H1 (cell line): ENCODE results near the gene CD276. TPM values are rescaled to one million over a fixed set of nuclear protein-coding genes. Genes with fewer than 3 reads are reported as not detected.

ENCODE experiments used
- CTCF ChIA-PET: fragments of 300-600 bp; sonication (Branson Sonifier 250); formaldehyde crosslinking; loops from one replicate; lab custom pipeline; 2021; ENCODE audit not compliant: partially characterized antibody; lab: Charles Lee
- POLR2A ChIA-PET: fragments of 300-600 bp; sonication (Branson Sonifier 250); formaldehyde crosslinking; loops from one replicate; lab custom pipeline; 2021; ENCODE audit warnings: inconsistent platforms; ENCODE audit not compliant: partially characterized antibody; lab: Charles Lee
- DNase-seq, 2 experiments: peaks; one replicate each; pipeline versions ENCODE4 v3.0.0 to v3.0.0-alpha.2; 2010 to 2022; ENCODE audit warnings: low spot score in 2 of 2, low read depth in 1 of 2, mixed read lengths in 1 of 2
- FAIRE-seq: peaks from 2 replicates; lab custom pipeline; 2011; peaks lifted over from hg19 to GRCh38; lab: Jason Lieb, UNC
- H2AFZ ChIP-seq: 2 replicates; pipeline ENCODE4 v1.8.1; 2012; ENCODE audit warnings: low read length, inconsistent platforms
- H2AK5ac ChIP-seq: 2 replicates; pipeline ENCODE4 v1.6.1; 2013; ENCODE audit warnings: low read depth, low read length
- H2BK120ac ChIP-seq: replicated peaks from 2 replicates; pipeline ENCODE3; 2013; ENCODE audit warnings: low read depth, low read length, inconsistent platforms
- H2BK12ac ChIP-seq: 2 replicates; pipeline ENCODE4 v1.6.1; 2013; ENCODE audit warnings: low read depth, low read length
- H2BK15ac ChIP-seq: 2 replicates; pipeline ENCODE4 v1.6.1; 2013; ENCODE audit warnings: low read length
- H2BK20ac ChIP-seq: 2 replicates; pipeline ENCODE4 v1.6.1; 2013; ENCODE audit warnings: low read length
- H2BK5ac ChIP-seq: 2 replicates; pipeline ENCODE4 v1.6.1; 2013; ENCODE audit warnings: low read depth, low read length
- H3K14ac ChIP-seq: 2 replicates; pipeline ENCODE4 v1.6.1; 2013; ENCODE audit warnings: inconsistent platforms; ENCODE audit not compliant: insufficient read length
- H3K18ac ChIP-seq: 2 replicates; pipeline ENCODE4 v1.6.1; 2013; ENCODE audit warnings: low read length; ENCODE audit errors: extremely low read depth
- H3K23ac ChIP-seq: 2 replicates; pipeline ENCODE4 v1.6.1; 2013; ENCODE audit warnings: inconsistent platforms; ENCODE audit not compliant: insufficient read length
- H3K23me2 ChIP-seq: 2 replicates; pipeline ENCODE4 v1.6.1; 2013; ENCODE audit warnings: low read depth, low read length
- H3K27ac ChIP-seq: 2 replicates; pipeline ENCODE4 v1.6.1; 2011; ENCODE audit warnings: low read depth, low read length, inconsistent platforms
- H3K27me3 ChIP-seq, 4 experiments: replicated peaks in 1 of 4; 1 replicate in 1 of 4; 2 replicates in 3 of 4; pipeline versions ENCODE4 v1.6.1 to v1.8.1; 2011 to 2013; ENCODE audit warnings: low read length in 3 of 4, mild to moderate bottlenecking in 3 of 4, inconsistent platforms in 2 of 4, mixed read lengths in 2 of 4, moderate library complexity in 1 of 4; ENCODE audit not compliant: control insufficient read depth in 3 of 4, insufficient read depth in 3 of 4; ENCODE audit errors: extremely low read depth in 1 of 4
- H3K36me3 ChIP-seq, 4 experiments: 2 replicates each; pipeline versions ENCODE4 v1.6.1 to v1.8.1; 2011 to 2013; ENCODE audit warnings: mild to moderate bottlenecking in 4 of 4, low read length in 3 of 4, moderate library complexity in 2 of 4, control low read depth in 1 of 4, inconsistent platforms in 1 of 4; ENCODE audit not compliant: insufficient read depth in 4 of 4, control insufficient read depth in 2 of 4
- H3K4ac ChIP-seq: replicated peaks from 2 replicates; pipeline ENCODE3; 2013; ENCODE audit warnings: low read length, low read depth, mixed read lengths, inconsistent platforms; ENCODE audit not compliant: insufficient read length
- H3K4me1 ChIP-seq, 4 experiments: replicated peaks in 1 of 4; 1 replicate in 1 of 4; 2 replicates in 3 of 4; pipeline versions ENCODE4 v1.6.1 to v1.8.1; 2011 to 2013; ENCODE audit warnings: low read length in 3 of 4, inconsistent platforms in 2 of 4, mixed read lengths in 1 of 4; ENCODE audit not compliant: insufficient read depth in 4 of 4, control insufficient read depth in 3 of 4
- H3K4me2 ChIP-seq, 2 experiments: 2 replicates each; pipeline versions ENCODE4 v1.6.1 to v1.8.1; 2011 to 2013; ENCODE audit warnings: low read depth in 2 of 2, low read length in 2 of 2, control low read depth in 1 of 2, inconsistent platforms in 1 of 2, mild to moderate bottlenecking in 1 of 2; ENCODE audit not compliant: insufficient read depth in 1 of 2
- H3K4me3 ChIP-seq, 4 experiments: fragments of 200-600, 300-600 bp in 1 of 4; sonication (generic), shearing (Covaris generic), sonication (Bioruptor Twin) in 1 of 4; 2 replicates each; pipeline versions ENCODE4 v1.5.1 to v1.8.1; 2011 to 2016; ENCODE audit warnings: low read length in 4 of 4, low read depth in 3 of 4, control low read depth in 2 of 4, inconsistent platforms in 2 of 4, mild to moderate bottlenecking in 2 of 4, mixed read lengths in 1 of 4, moderate library complexity in 1 of 4; ENCODE audit not compliant: insufficient read depth in 2 of 4; ENCODE audit errors: extremely low read depth in 1 of 4
- H3K56ac ChIP-seq: replicated peaks from 2 replicates; pipeline ENCODE3; 2013; ENCODE audit warnings: low read depth, mild to moderate bottlenecking, mixed read lengths, low read length, inconsistent platforms; ENCODE audit not compliant: insufficient read length
- H3K79me1 ChIP-seq: 2 replicates; pipeline ENCODE4 v1.6.1; 2013; ENCODE audit warnings: low read depth, low read length, control low read depth
- H3K79me2 ChIP-seq, 2 experiments: 2 replicates each; pipeline versions ENCODE4 v1.6.1 to v1.8.1; 2012 to 2013; ENCODE audit warnings: low read length in 2 of 2, mild to moderate bottlenecking in 2 of 2, inconsistent platforms in 1 of 2; ENCODE audit not compliant: insufficient read depth in 2 of 2, control insufficient read depth in 1 of 2
- H3K9ac ChIP-seq, 4 experiments: replicated peaks in 1 of 4; 1 replicate in 1 of 4; 2 replicates in 3 of 4; pipeline versions ENCODE4 v1.6.1 to v1.8.1; 2011 to 2013; ENCODE audit warnings: low read depth in 3 of 4, low read length in 3 of 4, control low read depth in 2 of 4, mild to moderate bottlenecking in 2 of 4, moderate library complexity in 2 of 4, inconsistent platforms in 1 of 4; ENCODE audit errors: extremely low read depth in 1 of 4
- H3K9me3 ChIP-seq, 2 experiments: 2 replicates each; pipeline versions ENCODE4 v1.6.1 to v1.8.1; 2012 to 2013; ENCODE audit warnings: mild to moderate bottlenecking in 2 of 2, moderate library complexity in 2 of 2, control low read depth in 1 of 2, inconsistent platforms in 1 of 2, low read depth in 1 of 2, low read length in 1 of 2, mixed read lengths in 1 of 2; ENCODE audit not compliant: insufficient read depth in 2 of 2
- H4K20me1 ChIP-seq, 2 experiments: replicated peaks in 1 of 2; 2 replicates each; pipeline versions ENCODE3 to v1.8.1; 2011 to 2013; ENCODE audit warnings: inconsistent platforms in 2 of 2, low read length in 2 of 2, mild to moderate bottlenecking in 1 of 2; ENCODE audit not compliant: insufficient read depth in 2 of 2, control insufficient read depth in 1 of 2
- H4K5ac ChIP-seq: 2 replicates; pipeline ENCODE4 v1.6.1; 2013; ENCODE audit warnings: low read length, low read depth, mixed read lengths, inconsistent platforms; ENCODE audit not compliant: insufficient read length
- H4K8ac ChIP-seq: 2 replicates; pipeline ENCODE4 v1.8.0; 2013; ENCODE audit warnings: mild to moderate bottlenecking, moderate library complexity, low read length, inconsistent platforms; ENCODE audit not compliant: insufficient read depth; ENCODE audit errors: extremely low read depth
- H4K91ac ChIP-seq: replicated peaks from 2 replicates; pipeline ENCODE3; 2013; ENCODE audit warnings: low read length, mixed read lengths, inconsistent platforms; ENCODE audit not compliant: insufficient read length
- WGBS, 2 experiments: shearing (Covaris generic) in 1 of 2; methylation state at CpG; one replicate each; pipeline versions ENCODE4 v1.1.6 to v1.1.7; 2013 to 2015; ENCODE audit warnings: low lambda C conversion rate in 2 of 2, mixed read lengths in 2 of 2, inconsistent platforms in 1 of 2, low coverage in 1 of 2, missing lambda C conversion rate in 1 of 2; ENCODE audit not compliant: insufficient replicate concordance in 2 of 2, insufficient coverage in 1 of 2, insufficient read length in 1 of 2; ENCODE audit errors: extremely low coverage in 1 of 2, missing lambda C conversion rate in 1 of 2; 5-methylcytosine and 5-hydroxymethylcytosine counted together
- polyA plus RNA-seq, 7 experiments: library from polyadenylated mRNA; depleted of rRNA in 3 of 7; stranded (reverse) in 5 of 7; unstranded in 2 of 7; fragments of >200 nt in 5 of 7; fragments of 200-250 nt in 2 of 7; gene quantifications; 1 replicate in 5 of 7; 2 replicates in 1 of 7; 4 replicates in 1 of 7; pipeline versions ENCODE4 v1.2.1 to v1.2.3, GENCODE V29; 2011 to 2013; ENCODE audit warnings: missing spikeins in 2 of 7, mixed read lengths in 2 of 7
- total RNA-seq: library from RNA; stranded (reverse); fragmentation: NEBNext Ultra II Directional; extraction: Animal tissue kit (Norgen Biotek cat#: 25700); gene quantifications from 2 replicates; pipeline ENCODE4 v1.2.1, GENCODE V29; 2021

The CD276 gene
- total and polyA plus RNA-seq, 2 of the 8 experiments (the other 6 are each of a cell fraction or from before 2014, with no cell fraction given), result 156 to 158 TPM

- H3K23ac ChIP-seq, result no peak overlapping the region
- no peak overlapping the region; the same call in 1 of the 2 replicates for H2BK15ac ChIP-seq
- H3K79me2 ChIP-seq, result no peaks in the 10 kb centered on the region
- H3K56ac ChIP-seq, result no peak overlapping the region
- H3K27me3 ChIP-seq, result no peaks in the 10 kb centered on the region; a peak in 1 of 7 replicates
- no peak overlapping the region for H2BK120ac ChIP-seq
- no peak overlapping the region for H2AK5ac ChIP-seq
- H4K8ac ChIP-seq, result no peak overlapping the region
- H2BK20ac ChIP-seq, result no peak overlapping the region
- WGBS, 2 experiments, result 85% methylated on average over 2 of the region's 2 CpGs; no CpG with 5 or more reads in 1 of the 2 experiments
- H3K4me1 ChIP-seq, result no peaks in the 10 kb centered on the region; a peak in 1 of 7 replicates
- no peak overlapping the region for H3K4me2 ChIP-seq
- H3K79me1 ChIP-seq, result no peaks in the 10 kb centered on the region
- no peak for DNase-seq
- no peaks in the 10 kb centered on the region for H3K9me3 ChIP-seq
- no peak overlapping the region for H2BK5ac ChIP-seq
- H4K5ac ChIP-seq, result no peak overlapping the region
- H3K27ac ChIP-seq, result no peak overlapping the region
- no peak overlapping the region for H3K14ac ChIP-seq
- CTCF ChIA-PET, result interaction anchor here (0.6 to 15.1 kb wide), 38 partner anchors 9 to 401 kb away, joined by 3 to 496 read pairs (median 5); partner anchors contain the start of gene NPTN
- no peak overlapping the region for H3K9ac ChIP-seq
- no peak overlapping the region for H3K4me3 ChIP-seq
- H3K18ac ChIP-seq, result no peak overlapping the region
- POLR2A ChIA-PET, result interaction anchor here (0.6 to 1.8 kb wide), 4 partner anchors 8 to 360 kb away, joined by 3 to 10 read pairs (median 5); no protein-coding TSS in a partner anchor
- no peak overlapping the region for H4K91ac ChIP-seq
- H2AFZ ChIP-seq, result no peak overlapping the region; the same call in 1 of the 2 replicates
- H3K4ac ChIP-seq, result no peak overlapping the region
- no peak for FAIRE-seq
- no peaks in the 10 kb centered on the region for H3K23me2 ChIP-seq
- no peak overlapping the region for H2BK12ac ChIP-seq
- no peaks in the 10 kb centered on the region for H3K36me3 ChIP-seq
- H4K20me1 ChIP-seq, result no peaks in the 10 kb centered on the region
Measured at GRCh38 chr15:73677733-73678132, 6.5 kb upstream of the CD276 start.
